Measurements from ENCODE around the gene OR10A7. TPM values are rescaled to one million over a fixed set of nuclear protein-coding genes. Genes with fewer than 3 reads are reported as not detected.

OR10A7 gene
- total RNA-seq, 1 experiment from 2014 or later: not detected

DNA sequence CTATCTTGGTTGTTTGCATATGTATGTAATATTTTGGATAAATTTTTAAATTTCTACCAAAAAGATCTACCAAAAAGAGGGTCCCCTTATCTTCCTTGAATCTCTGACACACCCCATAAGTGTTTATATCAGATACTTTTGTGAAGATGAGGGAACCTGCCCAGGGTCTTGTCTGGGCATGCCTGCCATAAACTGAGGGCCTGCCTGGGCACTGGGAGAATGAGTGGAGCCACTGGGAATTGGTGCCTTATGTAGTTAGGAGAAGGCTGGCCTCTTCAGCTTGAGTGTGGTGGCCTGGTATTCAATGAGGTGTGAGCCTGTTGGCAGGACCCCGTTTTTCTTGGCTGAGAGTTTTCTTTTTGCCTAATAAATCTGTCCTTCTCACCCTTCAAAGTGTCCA lies 48.1 kb upstream of the OR10A7 start:
- ChIA-PET POLR2A (no interaction called here), CTCF (no interaction called here)
- in situ Hi-C loops (cut with HindIII; ENCODE audit: low pct_unique_long_range_greater_than_20kb, low sequenced_read_pairs) (no loop called here), intact Hi-C loops (cut with micrococcal nuclease; ENCODE audit: unreplicated experiment) (no loop called here)
- TF ChIP-seq, protein P1, sequence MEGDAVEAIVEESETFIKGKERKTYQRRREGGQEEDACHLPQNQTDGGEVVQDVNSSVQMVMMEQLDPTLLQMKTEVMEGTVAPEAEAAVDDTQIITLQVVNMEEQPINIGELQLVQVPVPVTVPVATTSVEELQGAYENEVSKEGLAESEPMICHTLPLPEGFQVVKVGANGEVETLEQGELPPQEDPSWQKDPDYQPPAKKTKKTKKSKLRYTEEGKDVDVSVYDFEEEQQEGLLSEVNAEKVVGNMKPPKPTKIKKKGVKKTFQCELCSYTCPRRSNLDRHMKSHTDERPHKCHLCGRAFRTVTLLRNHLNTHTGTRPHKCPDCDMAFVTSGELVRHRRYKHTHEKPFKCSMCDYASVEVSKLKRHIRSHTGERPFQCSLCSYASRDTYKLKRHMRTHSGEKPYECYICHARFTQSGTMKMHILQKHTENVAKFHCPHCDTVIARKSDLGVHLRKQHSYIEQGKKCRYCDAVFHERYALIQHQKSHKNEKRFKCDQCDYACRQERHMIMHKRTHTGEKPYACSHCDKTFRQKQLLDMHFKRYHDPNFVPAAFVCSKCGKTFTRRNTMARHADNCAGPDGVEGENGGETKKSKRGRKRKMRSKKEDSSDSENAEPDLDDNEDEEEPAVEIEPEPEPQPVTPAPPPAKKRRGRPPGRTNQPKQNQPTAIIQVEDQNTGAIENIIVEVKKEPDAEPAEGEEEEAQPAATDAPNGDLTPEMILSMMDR (IDR thresholded peaks at IDR 0.05): no peak
- no peak for TF ChIP-seq TCF7L2 (IDR thresholded peaks at IDR 0.05; ENCODE audit: low read depth, low read length)
- TF ChIP-seq, protein P2, sequence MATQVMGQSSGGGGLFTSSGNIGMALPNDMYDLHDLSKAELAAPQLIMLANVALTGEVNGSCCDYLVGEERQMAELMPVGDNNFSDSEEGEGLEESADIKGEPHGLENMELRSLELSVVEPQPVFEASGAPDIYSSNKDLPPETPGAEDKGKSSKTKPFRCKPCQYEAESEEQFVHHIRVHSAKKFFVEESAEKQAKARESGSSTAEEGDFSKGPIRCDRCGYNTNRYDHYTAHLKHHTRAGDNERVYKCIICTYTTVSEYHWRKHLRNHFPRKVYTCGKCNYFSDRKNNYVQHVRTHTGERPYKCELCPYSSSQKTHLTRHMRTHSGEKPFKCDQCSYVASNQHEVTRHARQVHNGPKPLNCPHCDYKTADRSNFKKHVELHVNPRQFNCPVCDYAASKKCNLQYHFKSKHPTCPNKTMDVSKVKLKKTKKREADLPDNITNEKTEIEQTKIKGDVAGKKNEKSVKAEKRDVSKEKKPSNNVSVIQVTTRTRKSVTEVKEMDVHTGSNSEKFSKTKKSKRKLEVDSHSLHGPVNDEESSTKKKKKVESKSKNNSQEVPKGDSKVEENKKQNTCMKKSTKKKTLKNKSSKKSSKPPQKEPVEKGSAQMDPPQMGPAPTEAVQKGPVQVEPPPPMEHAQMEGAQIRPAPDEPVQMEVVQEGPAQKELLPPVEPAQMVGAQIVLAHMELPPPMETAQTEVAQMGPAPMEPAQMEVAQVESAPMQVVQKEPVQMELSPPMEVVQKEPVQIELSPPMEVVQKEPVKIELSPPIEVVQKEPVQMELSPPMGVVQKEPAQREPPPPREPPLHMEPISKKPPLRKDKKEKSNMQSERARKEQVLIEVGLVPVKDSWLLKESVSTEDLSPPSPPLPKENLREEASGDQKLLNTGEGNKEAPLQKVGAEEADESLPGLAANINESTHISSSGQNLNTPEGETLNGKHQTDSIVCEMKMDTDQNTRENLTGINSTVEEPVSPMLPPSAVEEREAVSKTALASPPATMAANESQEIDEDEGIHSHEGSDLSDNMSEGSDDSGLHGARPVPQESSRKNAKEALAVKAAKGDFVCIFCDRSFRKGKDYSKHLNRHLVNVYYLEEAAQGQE (IDR thresholded peaks at IDR 0.05; ENCODE audit: insufficient read depth in 1 of 2, low read depth in 2 of 2, low read length in 1 of 2): no peak
- TF ChIP-seq POLR2AphosphoS5 (IDR thresholded peaks at IDR 0.05; ENCODE audit: low read depth, low read length): no peak
- no peak for TF ChIP-seq SIN3A (IDR thresholded peaks at IDR 0.05; ENCODE audit: borderline replicate concordance, insufficient read depth, low read depth, low read length)
- no peaks in the 10 kb centered on the region for H3K27me3 ChIP-seq (ENCODE audit: control insufficient read depth, insufficient read depth, low read length)
- H3K4me1 ChIP-seq (ENCODE audit: control insufficient read depth, insufficient read depth, low read length): no peaks in the 10 kb centered on the region
- H3K9me3 ChIP-seq (ENCODE audit: control insufficient read depth, insufficient read depth, low read depth, low read length): no peaks in the 10 kb centered on the region
- no peak for ATAC-seq
- no peak overlapping the region for H3K27ac ChIP-seq (ENCODE audit: low read length)
- H3K36me3 ChIP-seq (ENCODE audit: control insufficient read depth, insufficient read depth, low read length): no peaks in the 10 kb centered on the region
- BruUV-seq (replicated peaks): no TSS peak
- H3K4me3 ChIP-seq (ENCODE audit: low read depth in 2 of 2, low read length in 2 of 2): no peak overlapping the region
- no peak for DNase-seq (ENCODE audit: low read depth, low spot score)

DNA sequence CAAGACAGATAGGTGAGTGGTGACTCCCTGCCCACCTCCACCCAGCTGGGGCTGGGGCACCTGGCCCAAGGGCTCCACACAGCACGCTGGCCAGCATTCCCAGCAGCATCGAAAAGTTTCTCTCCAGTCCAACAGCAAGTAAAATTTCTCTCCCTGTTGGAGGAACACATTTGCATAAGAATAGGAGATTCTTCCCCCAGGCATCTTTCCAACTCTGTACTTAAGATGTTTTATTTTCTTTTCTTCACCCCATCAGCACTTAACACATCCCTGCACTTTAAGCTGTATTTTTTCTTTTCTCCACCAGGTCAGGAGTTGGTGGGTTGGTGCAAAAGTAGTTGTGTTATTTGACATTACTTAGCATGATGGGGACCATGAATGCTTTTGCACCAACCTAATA lies 47.4 kb upstream of the OR10A7 start:
- CTCF ChIA-PET: no interaction called here
- ATAC-seq (no peak), DNase-seq (ENCODE audit: low read depth, low spot score) (no peak)
- POLR2A ChIA-PET: no interaction called here
- H3K4me3 ChIP-seq (ENCODE audit: low read depth in 2 of 2, low read length in 2 of 2): no peak overlapping the region
- H3K4me1 ChIP-seq (ENCODE audit: control insufficient read depth, insufficient read depth, low read length): no peaks in the 10 kb centered on the region
- H3K9me3 ChIP-seq (ENCODE audit: control insufficient read depth, insufficient read depth, low read depth, low read length): no peaks in the 10 kb centered on the region
- no TSS peak for BruUV-seq (replicated peaks)
- in situ Hi-C loops (cut with HindIII; ENCODE audit: low pct_unique_long_range_greater_than_20kb, low sequenced_read_pairs) (no loop called here), intact Hi-C loops (cut with micrococcal nuclease; ENCODE audit: unreplicated experiment) (no loop called here)
- H3K36me3 ChIP-seq (ENCODE audit: control insufficient read depth, insufficient read depth, low read length): no peaks in the 10 kb centered on the region
- H3K27ac ChIP-seq (ENCODE audit: low read length): no peak overlapping the region
- peaks cover 4% of the 10 kb centered on the region; the same call in 1 of the 2 replicates for H3K27me3 ChIP-seq (ENCODE audit: control insufficient read depth, insufficient read depth, low read length)
- TF ChIP-seq, protein P2 (IDR thresholded peaks at IDR 0.05; ENCODE audit: insufficient read depth in 1 of 2, low read depth in 2 of 2, low read length in 1 of 2): no peak
